K562 (cell line): ENCODE results near the gene RXRB. TPM values are rescaled to one million over a fixed set of nuclear protein-coding genes. Genes with fewer than 3 reads are reported as not detected.

ENCODE experiments used
- DACH1 ChIP-seq: fragments of 450-650 bp; IDR thresholded peaks from 2 replicates; pipeline ENCODE4 v1.6.1; 2018; ENCODE audit not compliant: partially characterized antibody
- ETV5 ChIP-seq: sonication (generic); formaldehyde crosslinking; IDR thresholded peaks from 2 replicates; pipeline ENCODE4 v1.4.0; 2020; ENCODE audit warnings: low read depth, mild to moderate bottlenecking, missing genetic modification reagents
- EZH2 ChIP-seq: IDR thresholded peaks from 2 replicates; pipeline ENCODE4 v1.6.1; 2012; ENCODE audit warnings: low read depth, mild to moderate bottlenecking, inconsistent platforms, low read length, borderline replicate concordance
- FOS ChIP-seq: IDR thresholded peaks from 3 replicates; pipeline ENCODE4 v1.6.1; 2011; ENCODE audit not compliant: insufficient read length; ENCODE audit errors: extremely low read depth
- HMGN3 ChIP-seq: IDR thresholded peaks from 2 replicates; pipeline ENCODE4 v1.6.1; 2011; ENCODE audit warnings: borderline replicate concordance, low read depth, mild to moderate bottlenecking, mixed read lengths, low read length; ENCODE audit not compliant: insufficient read length; ENCODE audit errors: extremely low read depth
- KDM5B ChIP-seq: fragments of 200-600 bp; sonication (generic); IDR thresholded peaks from 2 replicates; pipeline ENCODE4 v1.6.1; 2012; ENCODE audit warnings: low read depth, mild to moderate bottlenecking, moderate library complexity, low read length, control low read depth, inconsistent platforms; ENCODE audit not compliant: insufficient replicate concordance
- LEF1 ChIP-seq: fragments of 450-650 bp; IDR thresholded peaks from 2 replicates; pipeline ENCODE4 v1.6.1; 2016; ENCODE audit warnings: mild to moderate bottlenecking
- MCM5 ChIP-seq: fragments of 450-650 bp; IDR thresholded peaks from 2 replicates; pipeline ENCODE4 v1.6.1; 2016; ENCODE audit warnings: low read depth
- MTA3 ChIP-seq: fragments of 450-650 bp; formaldehyde crosslinking; IDR thresholded peaks from 2 replicates; pipeline ENCODE4 v1.6.1; 2017; ENCODE audit warnings: mild to moderate bottlenecking, borderline replicate concordance
- MYC ChIP-seq, 2 experiments: fragments of 250-450 bp in 1 of 2; sonication (Bioruptor Pico) in 1 of 2; IDR thresholded peaks; 2 replicates each; pipeline versions ENCODE4 v1.5.1 to v1.6.1; 2012 to 2021; ENCODE audit warnings: low read depth in 2 of 2, borderline replicate concordance in 1 of 2, improper control_type of control experiment in 1 of 2, low read length in 1 of 2, mild to moderate bottlenecking in 1 of 2, moderate library complexity in 1 of 2
- POLR3G ChIP-seq: IDR thresholded peaks from 2 replicates; pipeline ENCODE4 v1.6.1; 2011; ENCODE audit not compliant: insufficient read length, insufficient replicate concordance; ENCODE audit errors: extremely low read depth
- RAD21 ChIP-seq, 2 experiments: fragments of 250-450 bp in 1 of 2; fragments of 450-650 bp in 1 of 2; sonication (Bioruptor Pico) in 1 of 2; formaldehyde crosslinking in 1 of 2; IDR thresholded peaks in 1 of 2; conservative IDR thresholded peaks in 1 of 2; 2 replicates each; pipeline versions ENCODE4 v1.4.0 to v1.8.0; 2020 to 2022; ENCODE audit warnings: mild to moderate bottlenecking in 2 of 2, moderate library complexity in 1 of 2
- SAP30 ChIP-seq: fragments of 200-600 bp; sonication (generic); IDR thresholded peaks from 2 replicates; pipeline ENCODE4 v1.6.1; 2012; ENCODE audit warnings: borderline replicate concordance, low read depth, mild to moderate bottlenecking, moderate library complexity, low read length, control low read depth, inconsistent platforms; ENCODE audit not compliant: insufficient read depth, poor library complexity, severe bottlenecking
- U2AF2 ChIP-seq: fragments of 200-400 bp; formaldehyde crosslinking; optimal IDR thresholded peaks from 2 replicates; pipeline ENCODE3; 2017; ENCODE audit warnings: low read depth, mild to moderate bottlenecking, low read length
- ZNF12 ChIP-seq: sonication (generic); formaldehyde crosslinking; IDR thresholded peaks from 2 replicates; pipeline ENCODE4 v1.4.0; 2020; ENCODE audit warnings: mild to moderate bottlenecking, missing genetic modification reagents
- ZNF133 ChIP-seq: fragments of 250-450 bp; sonication (Bioruptor Pico); IDR thresholded peaks from 2 replicates; pipeline ENCODE4 v1.4.0; 2020; ENCODE audit warnings: mild to moderate bottlenecking
- ZNF436 ChIP-seq: fragments of 250-450, 450-650 bp; sonication (Bioruptor Pico); formaldehyde crosslinking; IDR thresholded peaks from 2 replicates; pipeline ENCODE4 v1.7.0; 2020; ENCODE audit warnings: mild to moderate bottlenecking
- ZNF583 ChIP-seq: fragments of 250-450 bp; sonication (Bioruptor Pico); IDR thresholded peaks from 2 replicates; pipeline ENCODE4 v1.4.0; 2020
- ZNF77 ChIP-seq: fragments of 250-450 bp; sonication (Bioruptor Pico); IDR thresholded peaks from 2 replicates; pipeline ENCODE4 v1.5.0; 2020
- polyA plus RNA-seq, 8 experiments: library from polyadenylated mRNA; depleted of rRNA in 4 of 8; stranded (reverse) in 5 of 8; unstranded in 3 of 8; fragments of >200 nt; fragmentation: Nextera tagmentation in 2 of 8; fragmentation: Illumina TruSeq in 1 of 8; extraction: Ambion mirVana in 2 of 8; extraction: Trizol in 1 of 8; gene quantifications; 2 replicates each; pipeline versions ENCODE4 v1.2.1 to v1.2.3, GENCODE V29; 2011 to 2014; ENCODE audit warnings: inconsistent platforms in 1 of 8, missing spikeins in 1 of 8
- total RNA-seq, 7 experiments: library from RNA; depleted of rRNA in 6 of 7; stranded (reverse); fragments of >200 nt in 6 of 7; fragmentation: Illumina TruSeq in 2 of 7; extraction: Trizol in 2 of 7; gene quantifications; 2 replicates each; pipeline versions ENCODE4 v1.2.1 to v1.2.3, GENCODE V29; 2011 to 2021; ENCODE audit warnings: low replicate concordance in 1 of 7
- TF ChIP-seq, protein P1 (sequence below): fragments of 250-450 bp; sonication (Bioruptor Pico); IDR thresholded peaks from 2 replicates; pipeline ENCODE4 v1.4.0; 2020; ENCODE audit warnings: borderline replicate concordance
- TF ChIP-seq, protein P2 (sequence below): fragments of 250-450 bp; sonication (Bioruptor Pico); IDR thresholded peaks from 2 replicates; pipeline ENCODE4 v1.9.0; 2021; ENCODE audit warnings: mild to moderate bottlenecking, inconsistent platforms

The RXRB gene
- total and polyA plus RNA-seq, 9 of the 15 experiments (the other 6 are each of a cell fraction or from before 2014, with no cell fraction given) = 0.76 to 35.5 (median 18.4) TPM

DNA sequence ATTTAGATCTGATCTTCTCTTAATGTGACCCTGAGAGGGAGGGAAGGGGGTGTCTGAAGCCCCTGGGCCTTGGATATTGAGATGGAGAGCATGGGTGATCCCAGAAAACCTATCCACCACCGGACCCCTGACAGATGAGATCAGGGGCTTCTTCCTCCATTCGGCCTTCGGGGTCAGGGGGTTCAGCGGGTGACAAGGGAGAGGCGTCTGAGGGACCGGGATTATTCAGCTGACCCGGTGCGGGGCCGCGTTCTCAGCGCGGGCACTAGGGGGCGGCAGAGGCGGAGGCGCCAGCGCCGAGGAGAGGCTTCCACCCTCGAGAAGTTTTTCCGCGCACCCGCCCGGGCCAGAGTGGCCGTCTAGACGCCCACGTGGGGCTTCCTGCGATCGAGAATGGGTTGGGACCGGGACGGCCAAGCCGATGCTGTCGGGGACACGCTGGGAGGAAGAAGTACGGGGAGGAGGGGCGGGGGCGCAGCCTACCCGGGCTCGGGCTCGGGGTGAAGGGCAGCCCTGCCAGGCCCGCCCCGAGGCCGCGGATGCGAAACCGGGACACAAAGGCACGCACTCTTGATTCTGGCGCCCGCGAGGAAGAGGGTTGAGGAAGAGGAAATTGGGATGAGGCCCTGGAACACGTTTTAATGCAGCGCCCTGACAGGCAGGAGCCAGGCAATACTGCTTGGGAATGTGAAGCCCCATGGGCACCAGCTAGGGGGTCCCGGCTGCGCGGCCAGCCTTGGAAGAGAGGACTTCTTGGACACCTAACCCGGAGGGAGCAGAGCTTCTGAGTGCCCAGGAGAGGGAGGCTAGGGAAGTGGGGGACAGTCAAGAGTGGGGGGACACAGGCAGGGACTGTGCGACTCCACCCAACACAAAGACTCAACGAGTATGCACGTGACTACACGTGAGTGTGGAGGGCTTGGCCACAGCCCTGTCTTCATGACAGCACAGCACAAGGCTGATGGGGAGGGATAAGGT, 38.8 kb downstream of the RXRB start (continued):
- TF ChIP-seq HMGN3 (peak; percentile 61), ZNF436 (no peak), MTA3 (peak; percentile 73; the same call in 1 of the 2 replicates), LEF1 (0 out of 2 replicates have a peak, but pooled peaks have one; percentile 31), FOS (no peak), ZNF12 (CRISPR knock-in tag) (0 out of 2 replicates have a peak, but pooled peaks have one; percentile 17), ZNF583 (0 out of 2 replicates have a peak, but pooled peaks have one; percentile 39), MYC (IDR thresholded peaks at IDR 0.05; ENCODE audit: low read depth, low read length) (peak; percentile 70), MYC (CRISPR knock-in tag; IDR thresholded peaks at IDR 0.05; ENCODE audit: borderline replicate concordance, low read depth) (no peak), RAD21 (CRISPR knock-in tag; conservative IDR thresholded peaks at IDR 0.05 in 1 of 2, IDR thresholded peaks at IDR 0.05 in 1 of 2) (peak; percentile 66 to 83), SAP30 (no peak), ZNF133 (CRISPR knock-in tag) (no peak), KDM5B (no peak), MCM5 (no peak), EZH2 (no peak), ZNF77 (CRISPR knock-in tag) (no peak), DACH1 (peak; percentile 13), POLR3G (no peak), ETV5 (CRISPR knock-in tag) (0 out of 2 replicates have a peak, but pooled peaks have one; percentile 24), U2AF2 (no peak)
- TF ChIP-seq, protein P1, sequence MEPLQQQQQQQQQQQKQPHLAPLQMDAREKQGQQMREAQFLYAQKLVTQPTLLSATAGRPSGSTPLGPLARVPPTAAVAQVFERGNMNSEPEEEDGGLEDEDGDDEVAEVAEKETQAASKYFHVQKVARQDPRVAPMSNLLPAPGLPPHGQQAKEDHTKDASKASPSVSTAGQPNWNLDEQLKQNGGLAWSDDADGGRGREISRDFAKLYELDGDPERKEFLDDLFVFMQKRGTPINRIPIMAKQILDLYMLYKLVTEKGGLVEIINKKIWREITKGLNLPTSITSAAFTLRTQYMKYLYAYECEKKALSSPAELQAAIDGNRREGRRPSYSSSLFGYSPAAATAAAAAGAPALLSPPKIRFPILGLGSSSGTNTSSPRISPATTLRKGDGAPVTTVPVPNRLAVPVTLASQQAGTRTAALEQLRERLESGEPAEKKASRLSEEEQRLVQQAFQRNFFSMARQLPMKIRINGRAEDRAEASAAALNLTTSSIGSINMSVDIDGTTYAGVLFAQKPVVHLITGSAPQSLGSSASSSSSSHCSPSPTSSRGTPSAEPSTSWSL (CRISPR knock-in tag) = no peak
- TF ChIP-seq, protein P2, sequence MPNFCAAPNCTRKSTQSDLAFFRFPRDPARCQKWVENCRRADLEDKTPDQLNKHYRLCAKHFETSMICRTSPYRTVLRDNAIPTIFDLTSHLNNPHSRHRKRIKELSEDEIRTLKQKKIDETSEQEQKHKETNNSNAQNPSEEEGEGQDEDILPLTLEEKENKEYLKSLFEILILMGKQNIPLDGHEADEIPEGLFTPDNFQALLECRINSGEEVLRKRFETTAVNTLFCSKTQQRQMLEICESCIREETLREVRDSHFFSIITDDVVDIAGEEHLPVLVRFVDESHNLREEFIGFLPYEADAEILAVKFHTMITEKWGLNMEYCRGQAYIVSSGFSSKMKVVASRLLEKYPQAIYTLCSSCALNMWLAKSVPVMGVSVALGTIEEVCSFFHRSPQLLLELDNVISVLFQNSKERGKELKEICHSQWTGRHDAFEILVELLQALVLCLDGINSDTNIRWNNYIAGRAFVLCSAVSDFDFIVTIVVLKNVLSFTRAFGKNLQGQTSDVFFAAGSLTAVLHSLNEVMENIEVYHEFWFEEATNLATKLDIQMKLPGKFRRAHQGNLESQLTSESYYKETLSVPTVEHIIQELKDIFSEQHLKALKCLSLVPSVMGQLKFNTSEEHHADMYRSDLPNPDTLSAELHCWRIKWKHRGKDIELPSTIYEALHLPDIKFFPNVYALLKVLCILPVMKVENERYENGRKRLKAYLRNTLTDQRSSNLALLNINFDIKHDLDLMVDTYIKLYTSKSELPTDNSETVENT = 0 out of 2 replicates have a peak, but pooled peaks have one; percentile 22
